IMR-90 (cell line): ENCODE measurements around the gene CCDC50. TPM values are rescaled to one million over a fixed set of nuclear protein-coding genes. Genes with fewer than 3 reads are reported as not detected.

Source experiments
- ATAC-seq: fragments of 200-7000 bp; cut with Tn5 transposase; 2 replicates; pipeline ENCODE4 v1.9.1; 2020; ENCODE audit warnings: low read depth, mild to moderate bottlenecking, moderate library complexity
- BruUV-seq: library from RNA; stranded (reverse); fragments of 400-500 nt; replicated peaks from 2 replicates; lab custom pipeline; 2021; lab: Mats Ljungman, UMichigan
- CTCF ChIA-PET: fragments of 300-600 bp; formaldehyde crosslinking; extraction: SDS; loops from one replicate; lab custom pipeline; 2021; ENCODE audit warnings: antibody characterized with exemption; lab: Yijun Ruan, JAX
- POLR2A ChIA-PET: fragments of 300-600 bp; sonication (Branson Sonifier 250); formaldehyde crosslinking; loops from one replicate; lab custom pipeline; 2022; ENCODE audit warnings: antibody characterized with exemption; ENCODE audit not compliant: unreplicated experiment; lab: Charles Lee
- DNase-seq: peaks from one replicate; pipeline ENCODE4 v3.0.0; 2013
- H2AFZ ChIP-seq: replicated peaks from 2 replicates; pipeline ENCODE3; 2013; ENCODE audit warnings: low read length, mild to moderate bottlenecking; ENCODE audit not compliant: poor library complexity
- H2AK5ac ChIP-seq: 2 replicates; pipeline ENCODE4 v1.6.1; 2013; ENCODE audit warnings: low read depth, low read length, inconsistent platforms
- H2AK9ac ChIP-seq: replicated peaks from 2 replicates; pipeline ENCODE3; 2013; ENCODE audit warnings: mild to moderate bottlenecking, low read depth, low read length, moderate library complexity; ENCODE audit not compliant: poor library complexity
- H2BK120ac ChIP-seq: 2 replicates; pipeline ENCODE4 v1.6.1; 2013; ENCODE audit warnings: low read depth, low read length, inconsistent platforms
- H2BK15ac ChIP-seq: 3 replicates; pipeline ENCODE4 v1.6.1; 2013; ENCODE audit warnings: low read depth, low read length, inconsistent platforms
- H2BK20ac ChIP-seq: 2 replicates; pipeline ENCODE4 v1.6.1; 2013; ENCODE audit warnings: low read depth, mild to moderate bottlenecking, inconsistent platforms, low read length, moderate library complexity
- H2BK5ac ChIP-seq: 2 replicates; pipeline ENCODE4 v1.6.1; 2013; ENCODE audit warnings: mild to moderate bottlenecking, low read depth, low read length, inconsistent platforms; ENCODE audit not compliant: poor library complexity, severe bottlenecking
- H3K14ac ChIP-seq: replicated peaks from 2 replicates; pipeline ENCODE4 v1.6.1; 2013; ENCODE audit warnings: low read depth, low read length, inconsistent platforms
- H3K18ac ChIP-seq: 2 replicates; pipeline ENCODE4 v1.6.1; 2013; ENCODE audit warnings: low read depth, low read length, control low read depth
- H3K23ac ChIP-seq: 2 replicates; pipeline ENCODE4 v1.6.1; 2013; ENCODE audit warnings: low read depth, low read length, inconsistent platforms
- H3K27ac ChIP-seq: 2 replicates; pipeline ENCODE4 v1.5.1; 2013; ENCODE audit warnings: mild to moderate bottlenecking, control low read depth, low read length; ENCODE audit not compliant: insufficient read depth
- H3K27me3 ChIP-seq: 2 replicates; pipeline ENCODE4 v1.6.1; 2013; ENCODE audit warnings: low read length; ENCODE audit not compliant: control insufficient read depth, insufficient read depth
- H3K36me3 ChIP-seq: 2 replicates; pipeline ENCODE4 v1.6.1; 2013; ENCODE audit warnings: low read length, mixed read lengths; ENCODE audit not compliant: control insufficient read depth, insufficient read depth
- H3K4ac ChIP-seq: 2 replicates; pipeline ENCODE4 v1.6.1; 2013; ENCODE audit warnings: low read depth, low read length, inconsistent platforms
- H3K4me1 ChIP-seq: 2 replicates; pipeline ENCODE4 v1.6.1; 2013; ENCODE audit warnings: low read length, mixed read lengths; ENCODE audit not compliant: control insufficient read depth, insufficient read depth
- H3K4me2 ChIP-seq: 2 replicates; pipeline ENCODE4 v1.6.1; 2013; ENCODE audit warnings: low read depth, mild to moderate bottlenecking, control low read depth, low read length, moderate library complexity
- H3K4me3 ChIP-seq: 2 replicates; pipeline ENCODE4 v1.5.1; 2013; ENCODE audit warnings: low read depth, mild to moderate bottlenecking, control low read depth, low read length, moderate library complexity; ENCODE audit not compliant: insufficient read depth
- H3K56ac ChIP-seq: 2 replicates; pipeline ENCODE4 v1.6.1; 2013; ENCODE audit warnings: low read length, inconsistent platforms; ENCODE audit not compliant: insufficient read depth; ENCODE audit errors: extremely low read depth
- H3K79me1 ChIP-seq, 2 experiments: 2 replicates each; pipeline ENCODE4 v1.6.1; 2013; ENCODE audit warnings: low read length in 2 of 2, inconsistent platforms in 1 of 2, low read depth in 1 of 2
- H3K9ac ChIP-seq: 2 replicates; pipeline ENCODE4 v1.6.1; 2013; ENCODE audit warnings: low read depth, low read length, control low read depth
- H3K9me1 ChIP-seq: 2 replicates; pipeline ENCODE4 v1.6.1; 2013; ENCODE audit warnings: low read length, inconsistent platforms; ENCODE audit not compliant: insufficient read depth
- H3K9me3 ChIP-seq: 2 replicates; pipeline ENCODE4 v1.6.1; 2013; ENCODE audit warnings: low read length; ENCODE audit not compliant: control insufficient read depth, insufficient read depth
- H4K20me1 ChIP-seq: 2 replicates; pipeline ENCODE4 v1.6.1; 2013; ENCODE audit warnings: low read length, inconsistent platforms; ENCODE audit not compliant: insufficient read depth
- H4K5ac ChIP-seq: 2 replicates; pipeline ENCODE4 v1.6.1; 2013; ENCODE audit warnings: mild to moderate bottlenecking, low read depth, low read length, control low read depth
- H4K8ac ChIP-seq, 2 experiments: 2 replicates each; pipeline ENCODE4 v1.6.1; 2013; ENCODE audit warnings: low read depth in 2 of 2, low read length in 2 of 2, control low read depth in 1 of 2, inconsistent platforms in 1 of 2
- H4K91ac ChIP-seq: 2 replicates; pipeline ENCODE4 v1.6.1; 2013; ENCODE audit warnings: low read depth, low read length, inconsistent platforms; ENCODE audit not compliant: insufficient read depth
- CEBPB ChIP-seq: IDR thresholded peaks from 2 replicates; pipeline ENCODE4 v1.6.1; 2012; ENCODE audit warnings: low read depth, low read length, improper control_type of control experiment
- FOS ChIP-seq: fragments of 150-350 bp; IDR thresholded peaks from 2 replicates; pipeline ENCODE4 v1.6.1; 2016; ENCODE audit warnings: low read depth, low read length
- MXI1 ChIP-seq: IDR thresholded peaks from 2 replicates; pipeline ENCODE4 v1.6.1; 2012; ENCODE audit warnings: low read depth, mild to moderate bottlenecking, low read length, moderate library complexity, borderline replicate concordance
- SMC3 ChIP-seq: fragments of 150-350 bp; IDR thresholded peaks from 2 replicates; pipeline ENCODE4 v1.6.1; 2016; ENCODE audit warnings: low read depth, mild to moderate bottlenecking, antibody characterized with exemption, low read length, moderate library complexity
- WGBS, 2 experiments: methylation state at CpG; one replicate each; pipeline versions ENCODE4 v1.1.5 to v1.1.7; 2013; ENCODE audit warnings: missing lambda C conversion rate in 2 of 2; ENCODE audit not compliant: insufficient read length in 1 of 2; ENCODE audit errors: extremely low coverage in 2 of 2; 5-methylcytosine and 5-hydroxymethylcytosine counted together
- dilution Hi-C: fragments of 300-500 bp; cut with HindIII; formaldehyde crosslinking; loops from one replicate; pipeline ENCODE4 v1.14.3; 2018; ENCODE audit warnings: low sequenced_read_pairs; ENCODE audit not compliant: unreplicated experiment
- in situ Hi-C: fragments of 300-500 bp; cut with MboI; formaldehyde crosslinking; loops from 3 replicates; pipeline ENCODE4 v1.14.3; 2019; ENCODE audit warnings: low sequenced_read_pairs, inconsistent platforms, mixed read lengths
- intact Hi-C: fragments of 100-400 bp; cut with micrococcal nuclease; formaldehyde crosslinking; loops from 2 replicates; pipeline ENCODE4 v1.10.0; 2022
- polyA plus RNA-seq, 3 experiments: library from polyadenylated mRNA; depleted of rRNA; stranded (reverse); fragments of >200 nt; gene quantifications; 2 replicates each; pipeline ENCODE4 v1.2.3, GENCODE V29; 2012; ENCODE audit warnings: low replicate concordance in 1 of 3
- total RNA-seq: library from RNA; depleted of rRNA; stranded (reverse); fragments of >200 nt; gene quantifications from 2 replicates; pipeline ENCODE4 v1.2.3, GENCODE V29; 2012

The CCDC50 gene
- total and polyA plus RNA-seq, 2 of the 4 experiments (the other 2 are of a cell fraction): 59.0 to 63.1 TPM

- Histone ChIP-seq H3K4me3 (no peak overlapping the region), H2BK5ac (no peak overlapping the region), H3K27me3 (no peaks in the 10 kb centered on the region), H3K36me3 (no peaks in the 10 kb centered on the region), H3K27ac (no peak overlapping the region), H2BK120ac (no peak overlapping the region), H2AK5ac (no peak overlapping the region), H3K23ac (no peak overlapping the region), H3K14ac (no peak overlapping the region), H3K4me2 (no peak overlapping the region), H3K56ac (no peak overlapping the region), H3K79me1 (no peaks in the 10 kb centered on the region), H3K18ac (no peak overlapping the region), H4K20me1 (no peaks in the 10 kb centered on the region), H3K9ac (no peak overlapping the region), H2AFZ (no peak overlapping the region), H4K5ac (no peak overlapping the region), H3K9me3 (no peaks in the 10 kb centered on the region), H2AK9ac (no peak overlapping the region), H2BK20ac (no peak overlapping the region), H3K4me1 (no peaks in the 10 kb centered on the region), H3K4ac (no peak overlapping the region), H4K91ac (no peak overlapping the region), H4K8ac (no peak overlapping the region), H3K9me1 (no peaks in the 10 kb centered on the region), H2BK15ac (no peak overlapping the region)
- no CpG with 5 or more reads among the region's 5 CpGs for WGBS, 2 experiments
- no TSS peak for BruUV-seq
- TF ChIP-seq CEBPB: no peak
- no peak for TF ChIP-seq MXI1
- no peak for TF ChIP-seq SMC3
- TF ChIP-seq FOS: no peak
- ChIA-PET CTCF (interaction anchor here (0.6 kb wide), 1 partner anchor 410 kb away, joined by 3 read pairs; no protein-coding TSS in a partner anchor), POLR2A (interaction anchor here (0.7 kb wide), 1 partner anchor 629 kb away, joined by 5 read pairs; no protein-coding TSS in a partner anchor)
- DNase-seq (no peak), ATAC-seq (no peak)
- dilution Hi-C loops (no loop called here), in situ Hi-C loops (no loop called here), intact Hi-C loops (no loop called here)
Observed at GRCh38 chr3:191292243-191293015, 36.8 kb upstream of the CCDC50 start.
